HepG2 (cell line): Measurements from ENCODE around the gene XRCC3.

ENCODE experiments used
- CEBPB ChIP-seq: IDR thresholded peaks from 2 replicates; pipeline ENCODE4 v1.6.1; 2011; ENCODE audit warnings: low read depth, low read length, improper control_type of control experiment, borderline replicate concordance
- ZNF598 ChIP-seq: sonication (generic); formaldehyde crosslinking; IDR thresholded peaks from 2 replicates; pipeline ENCODE4 v1.5.1; 2020; ENCODE audit warnings: mild to moderate bottlenecking, missing genetic modification reagents, borderline replicate concordance
- TF ChIP-seq, protein P1 (sequence below): sonication (generic); formaldehyde crosslinking; IDR thresholded peaks from 2 replicates; pipeline ENCODE4 v1.8.0; 2022; ENCODE audit warnings: mild to moderate bottlenecking, missing genetic modification reagents; ENCODE audit not compliant: insufficient replicate concordance
- TF ChIP-seq, protein P2 (sequence below): sonication (generic); formaldehyde crosslinking; IDR thresholded peaks from 2 replicates; pipeline ENCODE4 v1.4.0; 2020; ENCODE audit warnings: low read depth, mild to moderate bottlenecking, missing genetic modification reagents
- TF ChIP-seq, protein P3 (sequence below): sonication (generic); formaldehyde crosslinking; IDR thresholded peaks from 2 replicates; pipeline ENCODE4 v1.5.0; 2020; ENCODE audit warnings: mild to moderate bottlenecking, missing genetic modification reagents, moderate library complexity

DNA sequence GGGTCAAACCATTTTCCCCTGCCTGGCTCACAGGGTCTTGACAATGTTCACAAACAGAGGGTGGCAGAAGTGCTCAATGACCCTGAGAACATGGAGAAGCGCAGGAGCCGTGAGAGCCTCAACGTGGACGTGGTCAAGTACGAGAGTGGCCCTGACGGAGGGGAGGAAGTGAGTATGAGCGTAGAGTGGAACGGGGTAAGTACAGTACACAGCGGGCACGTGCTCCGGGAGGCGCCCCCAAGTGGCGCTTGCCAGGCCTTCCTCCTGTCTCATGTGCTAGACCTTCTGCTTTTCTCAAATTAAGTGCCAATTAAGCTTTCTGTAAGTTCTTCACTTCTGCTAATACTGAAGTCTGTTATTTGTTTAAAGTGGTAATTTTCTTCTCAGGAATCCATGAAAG, 35.9 kb downstream of the XRCC3 start:
- TF ChIP-seq CEBPB (no peak), ZNF598 (CRISPR knock-in tag) (no peak)
- TF ChIP-seq, protein P1, sequence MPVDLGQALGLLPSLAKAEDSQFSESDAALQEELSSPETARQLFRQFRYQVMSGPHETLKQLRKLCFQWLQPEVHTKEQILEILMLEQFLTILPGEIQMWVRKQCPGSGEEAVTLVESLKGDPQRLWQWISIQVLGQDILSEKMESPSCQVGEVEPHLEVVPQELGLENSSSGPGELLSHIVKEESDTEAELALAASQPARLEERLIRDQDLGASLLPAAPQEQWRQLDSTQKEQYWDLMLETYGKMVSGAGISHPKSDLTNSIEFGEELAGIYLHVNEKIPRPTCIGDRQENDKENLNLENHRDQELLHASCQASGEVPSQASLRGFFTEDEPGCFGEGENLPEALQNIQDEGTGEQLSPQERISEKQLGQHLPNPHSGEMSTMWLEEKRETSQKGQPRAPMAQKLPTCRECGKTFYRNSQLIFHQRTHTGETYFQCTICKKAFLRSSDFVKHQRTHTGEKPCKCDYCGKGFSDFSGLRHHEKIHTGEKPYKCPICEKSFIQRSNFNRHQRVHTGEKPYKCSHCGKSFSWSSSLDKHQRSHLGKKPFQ (CRISPR knock-in tag) = no peak
- TF ChIP-seq, protein P2, sequence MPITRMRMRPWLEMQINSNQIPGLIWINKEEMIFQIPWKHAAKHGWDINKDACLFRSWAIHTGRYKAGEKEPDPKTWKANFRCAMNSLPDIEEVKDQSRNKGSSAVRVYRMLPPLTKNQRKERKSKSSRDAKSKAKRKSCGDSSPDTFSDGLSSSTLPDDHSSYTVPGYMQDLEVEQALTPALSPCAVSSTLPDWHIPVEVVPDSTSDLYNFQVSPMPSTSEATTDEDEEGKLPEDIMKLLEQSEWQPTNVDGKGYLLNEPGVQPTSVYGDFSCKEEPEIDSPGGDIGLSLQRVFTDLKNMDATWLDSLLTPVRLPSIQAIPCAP = no peak
- TF ChIP-seq, protein P3, sequence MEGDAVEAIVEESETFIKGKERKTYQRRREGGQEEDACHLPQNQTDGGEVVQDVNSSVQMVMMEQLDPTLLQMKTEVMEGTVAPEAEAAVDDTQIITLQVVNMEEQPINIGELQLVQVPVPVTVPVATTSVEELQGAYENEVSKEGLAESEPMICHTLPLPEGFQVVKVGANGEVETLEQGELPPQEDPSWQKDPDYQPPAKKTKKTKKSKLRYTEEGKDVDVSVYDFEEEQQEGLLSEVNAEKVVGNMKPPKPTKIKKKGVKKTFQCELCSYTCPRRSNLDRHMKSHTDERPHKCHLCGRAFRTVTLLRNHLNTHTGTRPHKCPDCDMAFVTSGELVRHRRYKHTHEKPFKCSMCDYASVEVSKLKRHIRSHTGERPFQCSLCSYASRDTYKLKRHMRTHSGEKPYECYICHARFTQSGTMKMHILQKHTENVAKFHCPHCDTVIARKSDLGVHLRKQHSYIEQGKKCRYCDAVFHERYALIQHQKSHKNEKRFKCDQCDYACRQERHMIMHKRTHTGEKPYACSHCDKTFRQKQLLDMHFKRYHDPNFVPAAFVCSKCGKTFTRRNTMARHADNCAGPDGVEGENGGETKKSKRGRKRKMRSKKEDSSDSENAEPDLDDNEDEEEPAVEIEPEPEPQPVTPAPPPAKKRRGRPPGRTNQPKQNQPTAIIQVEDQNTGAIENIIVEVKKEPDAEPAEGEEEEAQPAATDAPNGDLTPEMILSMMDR = peak; percentile 58
